ENCODE data around the gene SMKR1. TPM values are rescaled to one million over a fixed set of nuclear protein-coding genes. Genes with fewer than 3 reads are reported as not detected.

SMKR1 gene
- total and polyA plus RNA-seq, 9 of the 15 experiments (the other 6 are each of a cell fraction or from before 2014, with no cell fraction given), result 0.58 to 1.8 (median 0.93) TPM; not detected in 1

GRCh38 chr7:129559564-129559963 is 57.2 kb downstream of the SMKR1 start (continued):
- TF ChIP-seq CBX1 (IDR thresholded peaks at IDR 0.05; ENCODE audit: low read depth) (no peak), ZNF239 (CRISPR knock-in tag; IDR thresholded peaks at IDR 0.05) (peak; percentile 48; the same call in 1 of the 2 replicates), MYNN (IDR thresholded peaks at IDR 0.05) (peak; percentile 61; the same call in 1 of the 2 replicates), MYNN (CRISPR knock-in tag; IDR thresholded peaks at IDR 0.05) (no peak), TCF3 (CRISPR knock-in tag; IDR thresholded peaks at IDR 0.05) (peak; percentile 96), CBX3 (IDR thresholded peaks at IDR 0.05; ENCODE audit: borderline replicate concordance in 1 of 2, low read length in 2 of 2) (0 out of 3 replicates have a peak, but pooled peaks of 1 of the 2 experiments have one; percentile 32), NCOA1 (IDR thresholded peaks at IDR 0.05; ENCODE audit: low read depth) (no peak), RCOR1 (IDR thresholded peaks at IDR 0.05; ENCODE audit: borderline replicate concordance in 1 of 2, low read depth in 2 of 2, low read length in 2 of 2) (peak in 1 of 2 experiments; percentile 91; a peak in 3 of 4 replicates), NEUROD1 (IDR thresholded peaks at IDR 0.05; ENCODE audit: borderline replicate concordance, low read depth, low read length, partially characterized antibody) (peak; percentile 18), SMARCE1 (IDR thresholded peaks at IDR 0.05) (peak; percentile 50; the same call in 1 of the 2 replicates), PML (IDR thresholded peaks at IDR 0.05; ENCODE audit: low read length) (peak; percentile 62), UBTF (IDR thresholded peaks at IDR 0.05; ENCODE audit: borderline replicate concordance in 1 of 2, low read depth in 2 of 2, low read length in 2 of 2) (0 out of 4 replicates have a peak, but pooled peaks of 1 of the 2 experiments have one; percentile 62), ZKSCAN1 (IDR thresholded peaks at IDR 0.05; ENCODE audit: low read depth, low read length) (0 out of 2 replicates have a peak, but pooled peaks have one; percentile 24), CBFA2T2 (conservative IDR thresholded peaks at IDR 0.05) (peak; percentile 87), NFE2 (IDR thresholded peaks at IDR 0.05; ENCODE audit: low read depth) (peak; percentile 18; the same call in 1 of the 2 replicates), MBD2 (IDR thresholded peaks at IDR 0.05; ENCODE audit: borderline replicate concordance, low read depth) (0 out of 2 replicates have a peak, but pooled peaks have one; percentile 4), MAZ (CRISPR knock-in tag; conservative IDR thresholded peaks at IDR 0.05 in 1 of 2, IDR thresholded peaks at IDR 0.05 in 1 of 2) (0 out of 4 replicates have a peak, but pooled peaks of 1 of the 2 experiments have one; percentile 25), ATF1 (CRISPR knock-in tag; IDR thresholded peaks at IDR 0.05) (no peak), ATF1 (tag; IDR thresholded peaks at IDR 0.05) (0 out of 2 replicates have a peak, but pooled peaks have one; percentile 12), E2F5 (CRISPR knock-in tag; IDR thresholded peaks at IDR 0.05) (no peak), FOXJ2 (tag; IDR thresholded peaks at IDR 0.05) (no peak), KDM1A (IDR thresholded peaks at IDR 0.05) (peak; percentile 25 to 44; a peak in 1 of 4 replicates), CXXC5 (CRISPR knock-in tag; IDR thresholded peaks at IDR 0.05) (0 out of 2 replicates have a peak, but pooled peaks have one; percentile 28), EZH2 (IDR thresholded peaks at IDR 0.05; ENCODE audit: borderline replicate concordance, low read depth, low read length) (no peak), FOXP4 (CRISPR knock-in tag; IDR thresholded peaks at IDR 0.05; ENCODE audit: borderline replicate concordance) (no peak), NFIC (IDR thresholded peaks at IDR 0.05) (peak; percentile 55; the same call in 1 of the 2 replicates)
